GM21529 (cell line): ENCODE measurements around the gene ZNF488.
"Not testable (repeated sequence)": the region's sequence is repeated elsewhere in the genome, so short reads cannot be mapped to it uniquely, and the experiment has no call there.

Experiments used
- ATAC-seq: cut with Tn5 transposase; IDR thresholded peaks from one replicate; pipeline ENCODE4 v1.9.1; 2021; ENCODE audit not compliant: unreplicated experiment

Gene ZNF488, protein sequence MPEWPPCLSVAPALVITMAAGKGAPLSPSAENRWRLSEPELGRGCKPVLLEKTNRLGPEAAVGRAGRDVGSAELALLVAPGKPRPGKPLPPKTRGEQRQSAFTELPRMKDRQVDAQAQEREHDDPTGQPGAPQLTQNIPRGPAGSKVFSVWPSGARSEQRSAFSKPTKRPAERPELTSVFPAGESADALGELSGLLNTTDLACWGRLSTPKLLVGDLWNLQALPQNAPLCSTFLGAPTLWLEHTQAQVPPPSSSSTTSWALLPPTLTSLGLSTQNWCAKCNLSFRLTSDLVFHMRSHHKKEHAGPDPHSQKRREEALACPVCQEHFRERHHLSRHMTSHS

GRCh38 chr10:47384148-47384921 is at the start of gene ZNF488:
ZNF488 (minus strand) TSS chr10:47384293; CDS start chr10:47368829, 15,464 bp downstream.
- peak; percentile 95 for ATAC-seq

DNA sequence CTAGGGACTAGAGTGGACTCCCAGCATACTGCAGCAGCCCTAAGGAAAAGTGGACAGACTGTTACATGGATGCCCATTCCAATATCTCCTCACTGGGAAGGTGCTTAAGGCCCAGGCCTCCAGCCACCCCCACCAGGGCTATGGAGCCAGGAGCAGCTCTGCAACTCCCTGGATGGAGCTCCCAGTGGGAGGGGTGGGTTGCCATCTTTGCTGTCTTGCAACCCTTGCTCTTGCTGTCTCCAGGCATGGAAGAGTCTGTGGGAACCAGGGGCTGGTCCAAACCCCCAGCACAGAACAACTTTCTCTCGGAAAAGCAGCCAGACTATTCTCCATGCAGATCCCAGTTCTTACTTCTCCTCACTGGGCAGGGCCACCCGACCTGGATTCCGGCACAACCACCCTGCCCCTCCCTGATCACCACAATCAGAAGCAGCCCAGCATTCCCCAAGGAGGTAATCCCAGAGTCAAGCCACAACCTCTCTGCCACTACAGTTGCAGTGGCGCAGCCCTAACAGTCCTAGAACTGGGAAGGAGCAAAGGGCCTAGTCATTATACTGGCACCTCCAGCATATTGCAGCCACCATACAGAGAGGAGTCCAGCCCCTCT is 41.8 kb upstream of the ZNF488 start:
- no peak for ATAC-seq

DNA sequence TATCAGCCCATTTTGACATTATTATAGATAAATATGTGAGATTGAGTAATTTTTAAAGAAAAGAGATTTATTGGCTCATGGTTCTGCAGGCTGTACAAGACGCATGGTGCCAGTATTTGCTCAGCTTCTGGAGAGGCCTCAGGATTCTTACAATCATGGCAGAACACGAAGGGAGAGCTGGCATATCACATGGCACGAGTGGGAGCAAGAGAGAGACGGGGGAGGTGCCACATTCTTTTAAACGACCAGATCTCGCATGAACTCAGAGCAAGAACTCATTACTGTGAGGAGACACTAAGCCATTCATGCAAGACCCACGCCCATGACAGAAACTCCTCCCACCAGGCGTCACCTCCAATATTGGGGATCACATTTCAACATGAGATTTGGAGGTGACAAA is 40.1 kb upstream of the ZNF488 start:
- no peak for ATAC-seq

GRCh38 chr10:47423476-47423875 is 39.4 kb upstream of the ZNF488 start:
- ATAC-seq: no peak

GRCh38 chr10:47421057-47421952 is 37.2 kb upstream of the ZNF488 start:
- ATAC-seq: no peak

DNA sequence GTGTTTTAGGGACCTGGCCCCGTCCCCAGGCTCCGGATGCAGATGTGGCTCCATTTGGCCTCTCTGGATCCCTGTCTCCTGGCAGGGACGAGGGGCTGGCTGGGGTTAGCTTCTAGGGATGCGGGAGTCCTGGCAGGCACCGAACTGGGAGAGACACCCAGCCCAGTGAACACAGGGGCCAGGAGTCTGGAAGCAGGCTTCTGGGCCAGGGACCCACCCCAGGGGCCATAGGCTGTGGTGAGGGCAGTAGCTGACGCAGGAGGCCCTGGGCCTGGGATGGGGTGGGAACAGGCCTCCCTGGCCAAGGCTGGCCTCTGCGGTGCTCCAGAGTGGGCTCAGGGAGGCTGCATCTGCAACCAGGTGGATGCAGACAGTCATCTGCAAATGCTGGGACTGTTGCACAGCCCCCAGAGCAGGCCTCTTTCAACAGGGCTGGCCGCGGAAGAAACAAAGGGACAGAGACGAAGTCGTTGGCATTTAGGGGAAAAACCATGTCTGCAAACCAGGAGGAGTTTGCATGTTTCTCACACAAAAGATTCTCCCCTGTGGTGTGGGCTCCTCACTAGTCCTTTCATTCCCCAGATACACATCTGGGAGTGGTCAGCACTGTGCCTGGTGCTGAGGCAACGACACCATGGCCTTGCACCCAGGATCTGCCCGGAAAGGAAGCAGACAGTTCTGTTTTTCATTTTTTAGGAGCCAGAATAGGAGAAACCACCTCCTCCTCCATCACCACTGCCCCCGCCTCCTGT is 36.4 kb upstream of the ZNF488 start:
- no peak for ATAC-seq

DNA sequence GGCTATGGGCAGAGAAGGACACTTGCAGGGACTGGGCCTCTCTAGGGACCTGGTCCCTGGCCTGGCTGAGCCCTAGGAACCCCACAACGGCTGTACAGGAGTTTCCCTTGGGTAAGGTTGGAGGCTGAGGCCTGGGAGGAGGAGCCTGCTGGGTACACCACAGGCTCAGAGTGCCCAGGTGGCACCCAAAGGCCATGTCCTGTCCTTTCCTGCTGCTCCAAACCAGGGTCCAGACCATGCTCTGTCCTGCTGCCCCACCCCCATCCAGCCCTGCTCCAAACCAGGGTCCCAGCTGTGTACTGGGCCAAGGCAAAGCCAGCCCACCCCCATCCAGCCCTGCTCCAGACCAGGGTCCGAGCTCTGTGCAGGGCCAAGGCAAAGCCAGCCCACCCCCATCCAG is 35.3 kb upstream of the ZNF488 start:
- ATAC-seq: no peak

GRCh38 chr10:47418966-47419365 is 34.9 kb upstream of the ZNF488 start:
- no peak for ATAC-seq

- ATAC-seq: no peak
Observed at GRCh38 chr10:47418321-47418720, 34.2 kb upstream of the ZNF488 start.

- not testable (repeated sequence) for ATAC-seq
Observed at GRCh38 chr10:47416305-47417218, 32.5 kb upstream of the ZNF488 start.

GRCh38 chr10:47415520-47416304 is 31.6 kb upstream of the ZNF488 start:
- ATAC-seq: no peak

GRCh38 chr10:47414752-47415519 is 30.8 kb upstream of the ZNF488 start:
- no peak for ATAC-seq

GRCh38 chr10:47414227-47414592 is 30.1 kb upstream of the ZNF488 start:
- no peak for ATAC-seq

GRCh38 chr10:47413531-47414226 is 29.6 kb upstream of the ZNF488 start:
- ATAC-seq: no peak

GRCh38 chr10:47412869-47413268 is 28.8 kb upstream of the ZNF488 start:
- ATAC-seq: no peak

DNA sequence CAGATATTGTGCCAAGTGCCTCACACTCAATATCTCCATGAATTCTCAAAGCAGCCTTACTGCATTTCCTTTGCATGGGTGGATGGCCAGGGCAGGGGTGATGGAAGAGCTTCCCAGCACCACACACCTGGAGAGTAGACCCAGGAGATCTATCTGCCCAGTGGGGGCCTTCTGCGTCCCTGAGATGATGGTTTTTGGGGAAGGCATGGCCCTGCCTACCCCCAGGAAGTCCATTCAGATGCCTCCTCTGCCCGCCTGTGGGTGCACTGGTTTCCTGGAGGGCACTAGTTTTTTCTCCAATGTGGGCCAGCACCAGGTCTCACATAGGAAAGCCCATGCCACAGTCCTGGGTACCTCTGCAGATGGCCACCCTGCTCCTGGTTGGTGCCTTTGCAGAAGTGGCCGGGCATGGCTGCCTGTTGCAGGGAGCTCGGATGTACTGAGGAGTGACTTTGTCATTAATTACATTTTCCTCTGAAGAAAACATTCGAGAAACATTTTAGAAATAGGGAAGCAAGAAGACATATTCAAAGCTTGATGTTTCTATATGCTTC is 28.2 kb upstream of the ZNF488 start:
- no peak for ATAC-seq

- ATAC-seq: no peak
Observed at GRCh38 chr10:47410862-47411261, 26.8 kb upstream of the ZNF488 start.
